HepG2 (cell line): ENCODE measurements around the gene MIPEP.

ENCODE experiments used
- CEBPB ChIP-seq: IDR thresholded peaks from 2 replicates; pipeline ENCODE4 v1.6.1; 2011; ENCODE audit warnings: low read depth, low read length, improper control_type of control experiment, borderline replicate concordance
- HDAC6 ChIP-seq: fragments of 200-600 bp; sonication (generic); IDR thresholded peaks from 2 replicates; pipeline ENCODE4 v1.7.0; 2017; ENCODE audit warnings: mild to moderate bottlenecking, antibody characterized with exemption, low read length, low read depth
- NFE2 ChIP-seq: sonication (generic); formaldehyde crosslinking; IDR thresholded peaks from 2 replicates; pipeline ENCODE4 v1.4.0; 2020; ENCODE audit warnings: missing genetic modification reagents
- NR3C1 ChIP-seq: sonication (generic); formaldehyde crosslinking; IDR thresholded peaks from 2 replicates; pipeline ENCODE4 v1.4.0; 2020; ENCODE audit warnings: missing genetic modification reagents
- PAX8 ChIP-seq: sonication (generic); formaldehyde crosslinking; IDR thresholded peaks from 2 replicates; pipeline ENCODE4 v1.8.0; 2022; ENCODE audit warnings: mild to moderate bottlenecking, missing genetic modification reagents, borderline replicate concordance
- RAD21 ChIP-seq: fragments of 450-650 bp; formaldehyde crosslinking; IDR thresholded peaks from 2 replicates; pipeline ENCODE4 v1.5.0; 2020; ENCODE audit warnings: mild to moderate bottlenecking
- SIN3A ChIP-seq: IDR thresholded peaks from 2 replicates; pipeline ENCODE4 v1.6.1; 2011; ENCODE audit warnings: low read depth, mild to moderate bottlenecking, control low read depth, low read length, borderline replicate concordance
- SP140L ChIP-seq: sonication (generic); formaldehyde crosslinking; IDR thresholded peaks from 2 replicates; pipeline ENCODE4 v1.4.0; 2020; ENCODE audit warnings: missing genetic modification reagents, borderline replicate concordance
- SP2 ChIP-seq: sonication (generic); formaldehyde crosslinking; IDR thresholded peaks from 2 replicates; pipeline ENCODE4 v1.5.1; 2020; ENCODE audit warnings: mild to moderate bottlenecking, missing genetic modification reagents
- TCF7L2 ChIP-seq: IDR thresholded peaks from 2 replicates; pipeline ENCODE4 v1.6.1; 2011; ENCODE audit warnings: mild to moderate bottlenecking, low read depth, low read length, moderate library complexity
- THAP9 ChIP-seq: sonication (generic); formaldehyde crosslinking; IDR thresholded peaks from 2 replicates; pipeline ENCODE4; 2020; ENCODE audit warnings: missing genetic modification reagents, mild to moderate bottlenecking, borderline replicate concordance
- ZNF639 ChIP-seq: conservative IDR thresholded peaks from 2 replicates; pipeline ENCODE4 v1.6.1; 2018; ENCODE audit warnings: missing genetic modification reagents
- ZNF83 ChIP-seq: sonication (generic); formaldehyde crosslinking; IDR thresholded peaks from 2 replicates; pipeline ENCODE4 v1.4.0; 2020; ENCODE audit warnings: missing genetic modification reagents, mild to moderate bottlenecking, borderline replicate concordance

- TF ChIP-seq ZNF83 (CRISPR knock-in tag) = no peak
- no peak for TF ChIP-seq ZNF639 (CRISPR knock-in tag)
- no peak for TF ChIP-seq CEBPB
- no peak for TF ChIP-seq NFE2 (CRISPR knock-in tag)
- TF ChIP-seq TCF7L2 = no peak
- no peak for TF ChIP-seq RAD21 (CRISPR knock-in tag)
- no peak for TF ChIP-seq SP2
- TF ChIP-seq THAP9 (CRISPR knock-in tag) = no peak
- no peak for TF ChIP-seq HDAC6
- TF ChIP-seq PAX8 (CRISPR knock-in tag) = no peak
- TF ChIP-seq SP140L = no peak
- no peak for TF ChIP-seq NR3C1
- no peak for TF ChIP-seq SIN3A
Observed at GRCh38 chr13:23898101-23898500, 8.9 kb upstream of the MIPEP start.
